B cell (primary cell): ENCODE measurements around the gene VPS41. TPM values are rescaled to one million over a fixed set of nuclear protein-coding genes. Genes with fewer than 3 reads are reported as not detected.

ENCODE experiments used
- ATAC-seq: fragments of 200-7000 bp; cut with Tn5 transposase; one replicate; pipeline ENCODE4 v1.10.0; 2021; ENCODE audit warnings: low read depth, mild to moderate bottlenecking, moderate number of reproducible peaks, moderate library complexity
- CTCF ChIA-PET: fragments of 350-600 bp; sonication (Branson Sonifier 250); formaldehyde crosslinking; loops from one replicate; lab custom pipeline; 2021; ENCODE audit warnings: antibody characterized with exemption, inconsistent platforms; lab: Charles Lee
- POLR2A ChIA-PET: fragments of 350-600 bp; sonication (Branson Sonifier 250); formaldehyde crosslinking; loops from one replicate; lab custom pipeline; 2021; ENCODE audit warnings: antibody characterized with exemption; lab: Charles Lee
- DNase-seq: peaks from one replicate; pipeline ENCODE4 v3.0.0; 2013
- H2AFZ ChIP-seq: 2 replicates; pipeline ENCODE4 v1.6.1; 2012; ENCODE audit warnings: mild to moderate bottlenecking, low read depth, low read length; ENCODE audit not compliant: insufficient read depth, poor library complexity, severe bottlenecking
- H3K27ac ChIP-seq, 2 donors: 1 replicate in 1 of 2; 2 replicates in 1 of 2; pipeline ENCODE4 v1.5.1; 2012 to 2013; ENCODE audit warnings: low read length in 2 of 2, mild to moderate bottlenecking in 2 of 2, moderate library complexity in 1 of 2
- H3K27me3 ChIP-seq, 4 experiments: fragments of 200-600 bp in 1 of 4; sonication (generic) in 1 of 4; replicated peaks in 1 of 4; 1 replicate in 2 of 4; 2 replicates in 2 of 4; pipeline versions ENCODE4 v1.6.1 to v1.7.0; 2013 to 2016; ENCODE audit warnings: low read length in 3 of 4, mild to moderate bottlenecking in 2 of 4, mixed read lengths in 1 of 4, moderate library complexity in 1 of 4; ENCODE audit not compliant: insufficient read depth in 4 of 4, control insufficient read depth in 3 of 4; ENCODE audit errors: control extremely low read depth in 1 of 4
- H3K36me3 ChIP-seq, 2 experiments: replicated peaks in 1 of 2; 1 replicate in 1 of 2; 2 replicates in 1 of 2; pipeline versions ENCODE4 v1.6.1 to v1.7.1; 2013; ENCODE audit warnings: low read length in 1 of 2; ENCODE audit not compliant: insufficient read depth in 2 of 2, control insufficient read depth in 1 of 2; ENCODE audit errors: control extremely low read depth in 1 of 2, extremely low read depth in 1 of 2
- H3K4me1 ChIP-seq, 2 donors: fragments of 200-600 bp in 1 of 2; sonication (generic) in 1 of 2; 1 replicate in 1 of 2; 2 replicates in 1 of 2; pipeline versions ENCODE4 v1.5.1 to v1.6.1; 2013 to 2017; ENCODE audit warnings: low read length in 2 of 2; ENCODE audit not compliant: control insufficient read depth in 2 of 2, insufficient read depth in 2 of 2
- H3K4me2 ChIP-seq: replicated peaks from 2 replicates; pipeline ENCODE3; 2012; ENCODE audit warnings: mild to moderate bottlenecking, low read depth, low read length; ENCODE audit not compliant: poor library complexity, severe bottlenecking
- H3K4me3 ChIP-seq, 5 experiments: fragments of 200-600 bp in 1 of 5; sonication (generic) in 1 of 5; 1 replicate in 3 of 5; 2 replicates in 2 of 5; pipeline versions ENCODE4 v1.5.1 to v1.7.0; 2011 to 2016; ENCODE audit warnings: low read length in 4 of 5, mild to moderate bottlenecking in 4 of 5, low read depth in 2 of 5, control low read depth in 1 of 5, moderate library complexity in 1 of 5; ENCODE audit not compliant: insufficient read depth in 1 of 5; ENCODE audit errors: control extremely low read depth in 1 of 5, extremely low read depth in 1 of 5
- H3K79me2 ChIP-seq: fragments of 200-600 bp; sonication (generic); one replicate; pipeline ENCODE4 v1.6.0; 2016; ENCODE audit warnings: low read length; ENCODE audit not compliant: control insufficient read depth, insufficient read depth
- H3K9ac ChIP-seq: fragments of 200-600 bp; sonication (generic); 2 replicates; pipeline ENCODE4 v1.6.1; 2017; ENCODE audit warnings: mild to moderate bottlenecking, low read length, moderate library complexity
- H3K9me3 ChIP-seq, 3 donors: one replicate each; pipeline versions ENCODE4 v1.6.1 to v1.7.1; 2013; ENCODE audit warnings: low read length in 2 of 3; ENCODE audit not compliant: control insufficient read depth in 2 of 3, insufficient read depth in 1 of 3; ENCODE audit errors: control extremely low read depth in 1 of 3
- H4K20me1 ChIP-seq: 2 replicates; pipeline ENCODE4 v1.6.0; 2012; ENCODE audit warnings: mild to moderate bottlenecking, low read length; ENCODE audit not compliant: insufficient read depth, control insufficient read depth, poor library complexity, severe bottlenecking
- H3K27ac Mint-ChIP-seq: one replicate; pipeline ENCODE4 v1.8.0; 2021; ENCODE audit warnings: mixed read lengths
- H3K27me3 Mint-ChIP-seq: one replicate; pipeline ENCODE4 v1.8.0; 2021; ENCODE audit warnings: mixed read lengths
- H3K4me1 Mint-ChIP-seq: one replicate; pipeline ENCODE4 v1.8.0; 2021; ENCODE audit warnings: mixed read lengths
- H3K4me3 Mint-ChIP-seq: one replicate; pipeline ENCODE4 v1.8.0; 2021; ENCODE audit warnings: mixed read lengths
- H3K9me3 Mint-ChIP-seq: one replicate; pipeline ENCODE4 v1.8.0; 2022; ENCODE audit warnings: mixed read lengths; ENCODE audit not compliant: insufficient read depth
- EZH2 ChIP-seq: IDR thresholded peaks from 2 replicates; pipeline ENCODE4 v1.6.1; 2012; ENCODE audit warnings: borderline replicate concordance, low read depth, mild to moderate bottlenecking, moderate library complexity, low read length; ENCODE audit not compliant: insufficient read depth, poor library complexity, severe bottlenecking
- WGBS: methylation state at CpG from one replicate; pipeline ENCODE4 v1.1.5; 2013; ENCODE audit warnings: missing lambda C conversion rate; ENCODE audit not compliant: insufficient coverage; 5-methylcytosine and 5-hydroxymethylcytosine counted together
- intact Hi-C: fragments of 100-400 bp; cut with micrococcal nuclease; formaldehyde crosslinking; loops from one replicate; pipeline ENCODE4 v1.10.0; 2022
- polyA plus RNA-seq: library from polyadenylated mRNA; depleted of rRNA; stranded (reverse); fragments of >200 nt; gene quantifications from 2 replicates; pipeline ENCODE4 v1.2.3, GENCODE V29; 2012
- total RNA-seq, 2 donors: library from RNA; stranded (reverse); fragments of 120-200 nt in 1 of 2; gene quantifications; 1 replicate in 1 of 2; 2 replicates in 1 of 2; pipeline versions ENCODE4 v1.2.3 to v1.2.4, GENCODE V29; 2013 to 2022
- TF ChIP-seq, protein P1 (sequence below): fragments of 200-600 bp; IDR thresholded peaks from one replicate; pipeline ENCODE4 v1.8.0; 2022; ENCODE audit warnings: antibody characterized with exemption, mild to moderate bottlenecking

The VPS41 gene
- total and polyA plus RNA-seq, 2 donors (not counting 1 experiment from before 2014, with no cell fraction given), result 9.3 to 114 TPM

DNA sequence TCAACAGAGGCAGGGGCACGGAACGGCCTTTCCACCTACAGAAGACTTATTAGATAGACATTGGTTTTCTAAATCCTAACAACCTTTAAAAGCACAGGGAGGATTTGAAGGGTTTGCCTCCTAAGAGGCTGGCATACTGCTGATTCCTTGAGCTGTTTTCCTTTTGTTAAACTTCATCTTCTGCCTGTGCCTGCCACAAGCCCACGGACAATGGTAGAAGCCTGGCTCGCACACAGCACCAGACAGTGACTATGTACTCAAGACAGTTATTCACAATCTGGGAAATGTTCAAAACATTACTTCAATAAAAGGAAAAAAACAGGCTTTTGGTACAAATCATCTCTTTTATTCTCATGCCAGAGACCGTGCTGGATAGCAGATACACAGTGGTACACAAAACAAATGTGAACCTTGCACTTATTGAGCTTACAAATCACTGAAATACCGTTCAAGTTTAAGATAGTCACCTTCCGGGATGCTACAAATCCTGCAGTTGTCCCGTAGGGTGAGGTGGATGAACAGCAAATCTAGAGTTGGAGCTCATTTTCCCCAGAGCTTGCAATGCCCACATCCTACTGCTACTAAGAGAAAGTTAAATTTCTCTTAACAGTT is 63.9 kb downstream of the VPS41 start:
- POLR2A ChIA-PET, result no interaction called here
- no peak for TF ChIP-seq EZH2
- TF ChIP-seq, protein P1, sequence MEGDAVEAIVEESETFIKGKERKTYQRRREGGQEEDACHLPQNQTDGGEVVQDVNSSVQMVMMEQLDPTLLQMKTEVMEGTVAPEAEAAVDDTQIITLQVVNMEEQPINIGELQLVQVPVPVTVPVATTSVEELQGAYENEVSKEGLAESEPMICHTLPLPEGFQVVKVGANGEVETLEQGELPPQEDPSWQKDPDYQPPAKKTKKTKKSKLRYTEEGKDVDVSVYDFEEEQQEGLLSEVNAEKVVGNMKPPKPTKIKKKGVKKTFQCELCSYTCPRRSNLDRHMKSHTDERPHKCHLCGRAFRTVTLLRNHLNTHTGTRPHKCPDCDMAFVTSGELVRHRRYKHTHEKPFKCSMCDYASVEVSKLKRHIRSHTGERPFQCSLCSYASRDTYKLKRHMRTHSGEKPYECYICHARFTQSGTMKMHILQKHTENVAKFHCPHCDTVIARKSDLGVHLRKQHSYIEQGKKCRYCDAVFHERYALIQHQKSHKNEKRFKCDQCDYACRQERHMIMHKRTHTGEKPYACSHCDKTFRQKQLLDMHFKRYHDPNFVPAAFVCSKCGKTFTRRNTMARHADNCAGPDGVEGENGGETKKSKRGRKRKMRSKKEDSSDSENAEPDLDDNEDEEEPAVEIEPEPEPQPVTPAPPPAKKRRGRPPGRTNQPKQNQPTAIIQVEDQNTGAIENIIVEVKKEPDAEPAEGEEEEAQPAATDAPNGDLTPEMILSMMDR, result no peak
- H3K4me2 ChIP-seq, result no peak overlapping the region
- H2AFZ ChIP-seq, result no peak overlapping the region
- H3K4me1 Mint-ChIP-seq, result peaks cover 29% of the 10 kb centered on the region
- H3K4me3 ChIP-seq, result no peak overlapping the region
- H3K27ac ChIP-seq, result no peak overlapping the region
- H3K27ac Mint-ChIP-seq, result no peak overlapping the region
- no peak overlapping the region for H3K4me3 Mint-ChIP-seq
- H3K9ac ChIP-seq, result no peak overlapping the region
- no peaks in the 10 kb centered on the region for H3K9me3 Mint-ChIP-seq
- H3K27me3 Mint-ChIP-seq, result no peaks in the 10 kb centered on the region
- peaks cover 29% of the 10 kb centered on the region for H3K79me2 ChIP-seq
- ATAC-seq, result no peak
- peaks cover 12% of the 10 kb centered on the region for H4K20me1 ChIP-seq
- no peaks in the 10 kb centered on the region for H3K27me3 ChIP-seq
- H3K9me3 ChIP-seq, result no peaks in the 10 kb centered on the region
- CTCF ChIA-PET, result interaction anchor here (0.5 kb wide), 1 partner anchor 10 kb away, joined by 6 read pairs; no protein-coding TSS in a partner anchor
- peaks cover 0 to 4% of the 10 kb centered on the region in 2 donors for H3K4me1 ChIP-seq
- intact Hi-C loops, result no loop called here
- 95% methylated on average over 4 of the region's 8 CpGs for WGBS
- DNase-seq, result no peak
- peaks cover 3 to 14% of the 10 kb centered on the region in 2 experiments for H3K36me3 ChIP-seq

- intact Hi-C loops, result no loop called here
- H4K20me1 ChIP-seq, result peaks cover 12% of the 10 kb centered on the region
- DNase-seq (no peak), ATAC-seq (no peak)
- H3K79me2 ChIP-seq, result peaks cover 20% of the 10 kb centered on the region
- peaks cover 35% of the 10 kb centered on the region for H3K4me1 Mint-ChIP-seq
- WGBS, result 17% methylated on average over 1 of the region's 1 CpG
- no peak overlapping the region for H3K27ac ChIP-seq
- no peak overlapping the region for H3K4me3 ChIP-seq
- H2AFZ ChIP-seq, result no peak overlapping the region
- H3K9ac ChIP-seq, result no peak overlapping the region
- no peak for TF ChIP-seq EZH2
- TF ChIP-seq, protein P1, result no peak
- no peak overlapping the region for H3K27ac Mint-ChIP-seq
- no peaks in the 10 kb centered on the region for H3K27me3 ChIP-seq
- no peaks in the 10 kb centered on the region for H3K27me3 Mint-ChIP-seq
- ChIA-PET CTCF (no interaction called here), POLR2A (no interaction called here)
- H3K4me3 Mint-ChIP-seq, result no peak overlapping the region
- no peaks in the 10 kb centered on the region for H3K9me3 Mint-ChIP-seq
- H3K4me2 ChIP-seq, result no peak overlapping the region
- no peaks in the 10 kb centered on the region for H3K9me3 ChIP-seq
- peaks cover 3 to 4% of the 10 kb centered on the region in 2 experiments for H3K36me3 ChIP-seq
- peaks cover 0 to 4% of the 10 kb centered on the region in 2 donors for H3K4me1 ChIP-seq
These were observed 66.2 kb downstream of the VPS41 start for GRCh38 chr7:38842746-38843145.
